ENCODE results near the gene RNF8.
"Not testable (repeated sequence)": the region's sequence is repeated elsewhere in the genome, so short reads cannot be mapped to it uniquely, and the experiment has no call there.

Gene RNF8, protein sequence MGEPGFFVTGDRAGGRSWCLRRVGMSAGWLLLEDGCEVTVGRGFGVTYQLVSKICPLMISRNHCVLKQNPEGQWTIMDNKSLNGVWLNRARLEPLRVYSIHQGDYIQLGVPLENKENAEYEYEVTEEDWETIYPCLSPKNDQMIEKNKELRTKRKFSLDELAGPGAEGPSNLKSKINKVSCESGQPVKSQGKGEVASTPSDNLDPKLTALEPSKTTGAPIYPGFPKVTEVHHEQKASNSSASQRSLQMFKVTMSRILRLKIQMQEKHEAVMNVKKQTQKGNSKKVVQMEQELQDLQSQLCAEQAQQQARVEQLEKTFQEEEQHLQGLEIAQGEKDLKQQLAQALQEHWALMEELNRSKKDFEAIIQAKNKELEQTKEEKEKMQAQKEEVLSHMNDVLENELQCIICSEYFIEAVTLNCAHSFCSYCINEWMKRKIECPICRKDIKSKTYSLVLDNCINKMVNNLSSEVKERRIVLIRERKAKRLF

GRCh38 chr6:37353761-37354525 is at the start of gene RNF8:
Gene RNF8, plus strand, starts transcription at chr6:37353983. Its CDS starts 182 bp downstream, at chr6:37354165.
- Histone ChIP-seq H3K36me3 (peaks cover 0 to 2% (median 0%) of the 10 kb centered on the region in 11 experiments; a peak in 1 of 22 replicates), H4K20me1 (peaks cover 16 to 41% (median 34%) of the 10 kb centered on the region in 11 experiments; a peak in 17 of 22 replicates), H3K27ac (peak within 1 kb of the TSS; percentile 66 to 83 (median 77)), H3K4me3 (peak within 1 kb of the TSS; percentile 81 to 98 (median 94)), H3K4me1 (peaks cover 13 to 29% (median 20%) of the 10 kb centered on the region in 10 experiments), H3K9ac (peak within 1 kb of the TSS; percentile 80 to 93 (median 89)), H3K9me3 (replicated peaks in 1 of 11) (no peaks in the 10 kb centered on the region), H3K27me3 (no peaks in the 10 kb centered on the region), H3K4me2 (peak within 1 kb of the TSS; percentile 86 to 99 (median 95))
- TF ChIP-seq Cebpa-rat (IDR thresholded peaks at IDR 0.05), result no peak

DNA sequence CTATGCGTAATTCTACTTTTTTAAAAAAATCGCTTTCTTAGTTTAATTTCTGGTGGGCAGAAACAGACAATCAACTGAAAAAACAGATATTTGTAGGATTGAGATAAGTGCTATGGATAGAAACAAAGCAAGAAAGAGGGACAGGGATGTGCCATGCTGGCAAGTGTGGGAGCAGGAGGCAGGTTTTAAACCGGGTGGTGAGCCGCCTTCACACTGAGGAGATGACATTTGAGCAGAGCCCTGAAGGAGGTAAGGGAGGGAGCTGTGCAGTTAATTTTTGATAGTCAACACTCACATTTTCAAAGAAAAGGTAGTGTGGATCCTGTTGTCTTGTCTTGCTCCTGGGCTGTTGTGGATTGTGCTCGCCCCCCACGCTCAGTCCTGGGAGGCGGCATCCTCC is 49.0 kb upstream of the RNF8 start:
- Histone ChIP-seq H3K36me3 (peaks cover 3 to 66% (median 22%) of the 10 kb centered on the region in 11 experiments; a peak in 18 of 22 replicates), H3K9me3 (replicated peaks in 1 of 11) (no peaks in the 10 kb centered on the region), H3K4me1 (peaks cover 26 to 31% (median 28%) of the 10 kb centered on the region in 10 experiments), H3K27me3 (no peaks in the 10 kb centered on the region), H4K20me1 (no peaks in the 10 kb centered on the region), H3K9ac (no peak overlapping the region), H3K27ac (no peak overlapping the region), H3K4me2 (no peak overlapping the region), H3K4me3 (no peak overlapping the region)
- no peak for TF ChIP-seq Cebpa-rat (IDR thresholded peaks at IDR 0.05)

DNA sequence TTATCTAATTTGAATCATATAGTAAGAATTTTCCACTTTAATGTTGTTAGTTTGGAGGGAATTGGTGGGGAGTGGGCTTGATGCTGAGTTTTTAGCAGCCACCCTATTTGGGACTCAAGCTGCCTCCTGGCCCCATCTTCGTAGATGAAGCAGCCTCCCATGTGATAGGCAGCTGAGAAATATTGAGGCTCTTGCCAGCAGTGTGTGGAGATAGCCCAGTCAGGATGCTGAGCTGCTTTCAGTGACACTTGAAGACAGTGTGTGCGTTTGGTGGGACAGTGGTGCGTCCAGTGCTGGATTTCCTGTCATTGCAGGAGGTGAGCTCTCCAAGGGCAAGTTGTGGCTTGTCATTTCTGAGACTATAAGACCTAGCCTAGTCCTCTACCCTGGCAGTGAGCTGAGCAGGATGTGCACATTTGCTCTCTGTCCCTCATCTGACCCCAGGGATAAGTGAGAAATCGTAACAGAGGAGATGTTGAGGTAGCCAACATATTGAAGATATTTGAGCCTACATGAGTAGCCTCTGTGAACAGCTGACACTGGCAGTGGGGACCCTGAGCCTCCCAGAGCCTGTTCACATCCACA is 47.9 kb upstream of the RNF8 start:
- no peak overlapping the region for H3K27ac ChIP-seq
- no peak overlapping the region for H3K4me2 ChIP-seq
- H3K36me3 ChIP-seq, result peaks cover 3 to 57% (median 17%) of the 10 kb centered on the region in 11 experiments; a peak in 18 of 22 replicates
- no peaks in the 10 kb centered on the region for H4K20me1 ChIP-seq
- no peak overlapping the region for H3K9ac ChIP-seq
- no peak for TF ChIP-seq Cebpa-rat (IDR thresholded peaks at IDR 0.05)
- no peaks in the 10 kb centered on the region for H3K9me3 ChIP-seq (replicated peaks in 1 of 11)
- no peaks in the 10 kb centered on the region for H3K27me3 ChIP-seq
- H3K4me1 ChIP-seq, result peaks cover 26 to 31% (median 28%) of the 10 kb centered on the region in 10 experiments
- no peak overlapping the region for H3K4me3 ChIP-seq

GRCh38 chr6:37306624-37307222 is 47.1 kb upstream of the RNF8 start:
- Histone ChIP-seq H3K4me2 (no peak overlapping the region), H3K9ac (no peak overlapping the region), H3K27me3 (no peaks in the 10 kb centered on the region), H3K27ac (no peak overlapping the region), H3K36me3 (peaks cover 3 to 50% (median 16%) of the 10 kb centered on the region in 11 experiments; a peak in 18 of 22 replicates), H3K9me3 (replicated peaks in 1 of 11) (no peaks in the 10 kb centered on the region), H4K20me1 (no peaks in the 10 kb centered on the region), H3K4me1 (peaks cover 22 to 25% (median 23%) of the 10 kb centered on the region in 10 experiments), H3K4me3 (no peak overlapping the region)
- no peak for TF ChIP-seq Cebpa-rat (IDR thresholded peaks at IDR 0.05)

DNA sequence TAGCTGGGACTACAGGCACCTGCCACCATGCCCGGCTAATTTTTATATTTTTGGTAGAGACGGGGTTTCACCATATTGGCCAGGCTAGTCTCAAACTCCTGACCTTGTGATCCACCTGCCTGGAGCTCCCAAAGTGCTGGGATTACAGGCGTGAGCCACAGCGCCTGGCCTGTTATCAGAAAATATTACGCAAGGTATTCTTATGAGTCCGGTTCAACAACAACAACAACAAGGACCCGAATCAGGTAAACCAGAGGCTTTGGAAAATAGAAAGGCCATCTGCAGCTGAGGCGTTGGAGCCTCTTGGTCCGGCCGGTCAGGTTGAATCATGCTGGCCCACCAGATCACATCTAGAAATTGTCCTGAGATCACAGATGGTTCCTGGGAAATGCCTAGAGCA is 46.3 kb upstream of the RNF8 start:
- not testable (repeated sequence) for H3K9ac ChIP-seq; H3K4me2 ChIP-seq; H4K20me1 ChIP-seq; H3K4me3 ChIP-seq; H3K27me3 ChIP-seq; H3K27ac ChIP-seq; H3K9me3 ChIP-seq (replicated peaks in 1 of 11)
- peak in 1 of 11 experiments; percentile 38; a peak in 1 of 22 replicates for TF ChIP-seq Cebpa-rat (IDR thresholded peaks at IDR 0.05)
- Histone ChIP-seq H3K36me3 (peaks cover 6 to 54% (median 17%) of the 10 kb centered on the region in 11 experiments; a peak in 19 of 22 replicates), H3K4me1 (peaks cover 15 to 17% (median 16%) of the 10 kb centered on the region in 10 experiments)

DNA sequence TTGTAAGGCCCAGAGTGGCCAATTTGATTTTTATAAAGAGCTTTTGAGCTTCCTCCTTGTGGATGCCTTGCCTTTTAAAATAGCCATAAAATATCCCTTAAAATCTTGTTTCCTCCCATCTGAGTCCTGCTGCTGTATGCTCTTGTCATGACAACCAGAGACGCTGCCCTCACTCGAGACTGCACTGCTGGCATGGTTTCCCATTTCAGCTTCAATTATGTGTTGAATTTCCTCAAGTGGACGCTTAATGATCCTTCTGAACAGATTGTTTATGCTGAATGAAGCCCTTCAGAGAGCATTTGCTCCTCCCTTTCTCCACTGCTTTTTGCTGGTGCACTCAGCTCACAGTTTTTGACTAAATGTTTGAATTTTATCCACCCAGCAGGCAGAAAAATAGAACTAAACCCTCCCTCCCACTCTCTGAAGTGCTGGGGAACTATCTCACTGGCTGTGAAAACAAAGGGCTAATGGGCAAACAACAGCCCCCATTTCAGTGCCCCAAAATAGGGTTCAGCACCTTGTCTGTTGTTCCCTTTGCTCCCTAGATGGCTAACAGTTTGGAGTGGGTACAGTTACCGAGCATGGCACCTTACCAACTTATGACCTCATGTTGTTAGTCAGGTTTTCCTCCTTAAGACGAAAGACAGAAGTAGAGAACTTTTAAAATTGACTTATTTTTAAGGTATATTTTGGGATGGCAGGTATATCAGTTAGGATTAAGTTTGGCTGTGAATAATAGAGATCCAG is 45.5 kb upstream of the RNF8 start:
- no peak for TF ChIP-seq Cebpa-rat (IDR thresholded peaks at IDR 0.05)
- Histone ChIP-seq H3K27me3 (no peaks in the 10 kb centered on the region), H3K9ac (no peak overlapping the region), H4K20me1 (no peaks in the 10 kb centered on the region), H3K4me3 (no peak overlapping the region), H3K27ac (no peak overlapping the region), H3K36me3 (peaks cover 11 to 61% (median 24%) of the 10 kb centered on the region in 11 experiments; a peak in 20 of 22 replicates), H3K4me2 (no peak overlapping the region), H3K9me3 (replicated peaks in 1 of 11) (no peaks in the 10 kb centered on the region), H3K4me1 (peaks cover 7 to 10% (median 8%) of the 10 kb centered on the region in 10 experiments)

- Histone ChIP-seq H3K9me3 (replicated peaks in 1 of 11) (no peaks in the 10 kb centered on the region), H3K4me3 (no peak overlapping the region), H3K27me3 (no peaks in the 10 kb centered on the region), H3K9ac (no peak overlapping the region), H3K4me1 (peaks cover 0 to 9% (median 4%) of the 10 kb centered on the region in 10 experiments; a peak in 13 of 20 replicates), H3K27ac (no peak overlapping the region), H3K36me3 (peaks cover 15 to 66% (median 32%) of the 10 kb centered on the region in 11 experiments), H4K20me1 (peaks cover 0 to 4% (median 0%) of the 10 kb centered on the region in 11 experiments; a peak in 1 of 22 replicates), H3K4me2 (no peak overlapping the region)
- no peak for TF ChIP-seq Cebpa-rat (IDR thresholded peaks at IDR 0.05)
Observed at GRCh38 chr6:37309046-37309445, 44.7 kb upstream of the RNF8 start.

GRCh38 chr6:37309692-37310091 is 44.1 kb upstream of the RNF8 start:
- H3K27me3 ChIP-seq, result no peaks in the 10 kb centered on the region
- H3K4me2 ChIP-seq, result no peak overlapping the region
- peaks cover 0 to 15% (median 10%) of the 10 kb centered on the region in 10 experiments; a peak in 11 of 20 replicates for H3K4me1 ChIP-seq
- H3K9me3 ChIP-seq (replicated peaks in 1 of 11), result no peaks in the 10 kb centered on the region
- TF ChIP-seq Cebpa-rat (IDR thresholded peaks at IDR 0.05), result no peak
- peaks cover 0 to 9% (median 0%) of the 10 kb centered on the region in 11 experiments; a peak in 1 of 22 replicates for H4K20me1 ChIP-seq
- H3K27ac ChIP-seq, result no peak overlapping the region
- no peak overlapping the region for H3K4me3 ChIP-seq
- H3K36me3 ChIP-seq, result peaks cover 12 to 62% (median 37%) of the 10 kb centered on the region in 11 experiments
- H3K9ac ChIP-seq, result no peak overlapping the region

Data from BLaER1 treated with 17β-estradiol and CSF1 and Interleukin-3, amounts not matched to agents 10 nM and 100 nM (cell line).